Stimulated activated CD8-positive, alpha-beta memory T cell treated with anti-CD3 and anti-CD28 coated beads, Interleukin-4, amount 100 ng/mL, for 4 hours (primary cell): Measurements from ENCODE around the gene ANKRD49.
A peak's percentile ranks its signal among the peaks of the same experiment; 100 is the strongest.

Experiments used
- DNase-seq, 2 donors: peaks; one replicate each; pipeline ENCODE4 v3.0.0-alpha.2; 2020; ENCODE audit warnings: low read depth in 2 of 2, low spot score in 1 of 2

Gene ANKRD49

DNA sequence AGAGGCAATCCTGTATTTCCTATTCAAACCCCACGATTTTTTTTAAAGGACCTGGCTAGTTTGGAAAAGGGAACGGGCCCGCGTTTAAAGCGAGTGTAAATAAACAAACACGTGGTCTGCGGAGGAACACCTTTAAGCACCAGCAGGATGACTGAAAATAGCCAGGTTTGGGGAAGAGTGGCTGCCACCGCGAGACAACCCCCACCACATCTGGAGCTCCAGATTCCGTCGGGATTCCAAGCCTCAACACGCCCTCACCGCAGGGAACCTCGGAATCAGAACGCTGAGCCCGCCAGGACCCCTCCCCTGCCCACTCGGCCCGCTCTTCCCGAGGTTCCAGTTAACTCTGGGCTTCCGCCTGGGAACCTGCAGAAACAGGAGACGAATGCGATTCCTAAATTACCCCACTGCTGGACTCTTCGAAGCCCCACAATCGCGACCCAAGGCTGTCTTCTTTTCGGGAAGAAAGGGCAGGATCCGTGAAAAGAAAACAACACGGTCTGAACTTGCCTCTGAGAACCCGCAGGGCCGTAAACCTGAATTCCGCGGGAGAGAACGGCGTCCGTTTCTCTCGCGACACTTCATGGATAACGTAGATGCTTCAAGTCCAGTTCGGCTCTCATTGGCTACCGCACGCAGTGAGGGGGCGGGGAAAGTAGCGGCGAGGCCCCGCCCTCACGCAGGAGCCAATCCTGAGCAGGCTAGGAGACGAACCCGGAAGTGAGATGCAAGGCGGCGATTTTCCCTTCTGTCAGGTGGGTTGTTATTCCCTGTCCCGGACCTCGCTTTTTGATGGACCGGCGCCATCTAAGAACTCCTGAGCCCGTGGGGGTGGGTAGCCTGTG, at the start of gene ANKRD49, which contains the start of gene MRE11:
Gene ANKRD49 (plus strand): TSS at position 704 of the 845 bp plus-strand sequence. CDS start 2,710 bp downstream, outside the sequence.
Gene MRE11 (minus strand): TSS at position 564 of the 845 bp plus-strand sequence. CDS start 1,043 bp downstream, outside the sequence.
- peak; percentile 91 to 92 for DNase-seq

DNA sequence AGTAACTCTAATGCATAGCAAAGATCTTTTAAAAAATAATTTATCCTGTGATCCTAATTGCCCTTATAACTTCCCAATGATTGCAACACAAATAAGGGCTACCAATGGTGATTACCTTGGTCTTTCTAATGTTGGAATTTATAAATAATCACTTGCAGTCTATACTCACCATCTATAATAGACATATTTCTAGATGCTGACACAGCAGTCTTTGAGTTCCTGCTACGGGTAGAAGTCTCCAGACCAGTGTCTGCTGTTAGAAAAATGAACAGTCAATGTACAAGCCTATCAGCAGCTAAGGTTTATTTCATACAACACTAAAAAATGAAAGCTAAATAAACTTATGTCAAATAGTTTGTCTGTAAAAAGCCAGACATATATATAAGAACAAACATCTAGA, 48.1 kb upstream of the ANKRD49 start:
- DNase-seq, result no peak

DNA sequence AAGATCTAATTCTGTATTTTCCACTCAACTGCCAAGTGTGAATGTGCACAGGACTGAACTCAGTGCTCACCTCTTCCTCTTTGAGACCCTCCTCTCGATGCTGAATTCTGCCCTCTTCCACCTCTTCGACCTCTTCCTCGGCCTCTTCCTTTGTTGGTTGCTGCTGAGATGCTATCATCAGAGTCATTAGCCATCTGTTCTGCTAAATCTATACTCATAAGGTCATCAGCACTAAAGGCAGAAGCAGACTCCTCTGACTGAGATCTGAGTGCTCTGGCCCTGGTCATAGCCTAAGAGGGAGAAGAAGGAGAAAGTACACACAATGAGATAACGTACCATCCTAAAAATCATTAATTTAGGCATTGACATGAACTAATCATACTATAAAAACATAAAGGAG, 46.6 kb upstream of the ANKRD49 start:
- DNase-seq, result no peak

GRCh38 chr11:94449029-94449428, 44.8 kb upstream of the ANKRD49 start:
- no peak for DNase-seq

- no peak for DNase-seq
Observed at GRCh38 chr11:94449437-94449836, 44.3 kb upstream of the ANKRD49 start.

- DNase-seq, result no peak
Observed at GRCh38 chr11:94450048-94450447, 43.7 kb upstream of the ANKRD49 start.

DNA sequence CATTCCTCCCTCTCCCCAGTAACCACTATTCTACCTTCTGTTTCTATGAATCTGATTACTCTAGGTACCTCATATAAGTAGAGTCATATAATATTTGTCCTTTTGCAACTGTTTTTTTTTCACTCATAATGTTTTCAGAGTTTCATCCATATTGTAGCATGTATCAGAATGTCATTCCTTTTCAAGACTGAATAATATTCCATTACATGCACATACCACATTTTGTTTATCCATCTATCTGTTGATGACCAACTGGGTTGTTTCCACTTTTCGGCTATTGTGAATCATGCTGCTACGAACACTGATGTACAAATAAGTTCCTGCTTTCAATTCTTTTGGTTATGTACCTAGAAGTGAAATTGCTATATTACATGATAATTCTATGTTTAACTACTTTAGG, 40.8 kb upstream of the ANKRD49 start:
- no peak for DNase-seq

DNA sequence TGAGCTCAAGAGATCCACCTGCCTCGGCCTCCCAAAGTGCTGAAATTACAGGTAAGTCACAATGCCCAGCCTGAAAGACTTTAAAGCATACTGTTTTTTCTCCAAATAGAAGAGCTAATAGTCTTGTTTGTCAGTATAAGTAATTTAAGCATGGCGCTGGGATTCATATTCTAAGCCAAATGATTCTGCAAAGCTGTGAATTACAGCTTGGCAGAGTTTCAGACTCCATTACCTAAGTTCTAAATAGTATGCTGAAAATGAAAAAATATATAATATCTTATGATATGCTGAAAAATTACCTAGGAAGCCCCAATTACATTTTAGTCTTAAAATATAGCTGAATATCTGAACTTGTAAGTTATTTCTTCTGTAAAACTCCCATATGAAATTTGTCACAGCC, 39.5 kb upstream of the ANKRD49 start:
- no peak for DNase-seq

DNA sequence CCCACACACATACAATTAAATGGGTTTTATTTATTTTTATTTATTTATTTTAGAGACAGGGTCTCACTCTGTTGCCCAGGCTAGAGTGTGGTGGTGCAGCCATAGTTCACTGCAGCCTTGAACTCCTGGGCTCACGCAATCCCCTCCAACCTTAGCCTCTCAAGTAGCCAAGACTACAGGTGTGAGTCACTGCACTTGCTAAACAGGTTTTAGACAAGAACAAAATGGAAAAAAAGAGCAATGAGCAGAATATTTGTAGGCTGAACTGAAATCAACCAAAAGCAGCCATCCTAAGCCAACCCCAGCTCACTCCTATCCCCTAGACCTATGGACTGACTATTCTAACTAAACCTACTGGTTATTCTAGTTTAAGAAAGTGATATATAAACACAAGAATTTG, 37.9 kb upstream of the ANKRD49 start:
- DNase-seq, result no peak

DNA sequence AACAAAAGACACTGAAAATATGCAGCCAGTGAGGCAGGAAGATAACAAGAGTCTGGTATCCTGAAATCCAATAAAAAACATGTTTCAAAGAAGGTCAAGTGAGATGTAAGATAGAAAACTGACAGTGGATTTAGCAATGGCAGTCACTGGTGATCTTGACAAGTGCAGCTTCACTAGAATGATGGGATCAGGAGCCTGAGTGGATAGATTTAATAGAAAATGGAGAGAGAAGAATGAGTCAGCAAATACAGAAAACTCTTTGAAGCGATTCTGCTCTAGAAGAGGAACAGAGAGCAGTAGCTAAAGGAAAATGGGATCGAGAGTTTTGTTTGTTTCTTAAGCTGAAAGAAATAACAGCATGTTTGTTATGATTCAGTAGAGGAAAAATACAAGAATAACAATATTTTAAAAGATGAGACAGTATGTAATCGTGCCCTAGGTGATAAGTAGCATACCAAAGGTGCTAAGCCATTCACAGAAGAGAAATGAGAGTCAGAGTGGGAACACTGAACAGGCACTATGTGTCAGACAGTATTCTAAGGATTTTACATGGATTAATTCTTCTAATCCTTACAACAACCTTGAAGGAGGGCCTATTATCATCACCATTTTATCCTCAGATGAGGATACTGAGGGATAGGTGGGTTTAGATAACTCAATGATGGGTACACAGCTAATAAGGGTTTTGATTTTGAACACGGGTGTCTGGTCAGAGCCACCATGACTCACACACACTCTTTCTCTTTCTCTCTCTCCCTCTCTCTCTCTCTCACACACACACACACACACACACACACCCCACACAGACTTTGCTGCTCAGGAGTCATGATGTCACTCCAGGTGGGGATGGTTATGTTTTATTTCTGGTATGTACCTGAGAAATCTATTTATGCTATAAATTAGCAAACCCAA, 36.4 kb upstream of the ANKRD49 start:
- DNase-seq, result no peak

DNA sequence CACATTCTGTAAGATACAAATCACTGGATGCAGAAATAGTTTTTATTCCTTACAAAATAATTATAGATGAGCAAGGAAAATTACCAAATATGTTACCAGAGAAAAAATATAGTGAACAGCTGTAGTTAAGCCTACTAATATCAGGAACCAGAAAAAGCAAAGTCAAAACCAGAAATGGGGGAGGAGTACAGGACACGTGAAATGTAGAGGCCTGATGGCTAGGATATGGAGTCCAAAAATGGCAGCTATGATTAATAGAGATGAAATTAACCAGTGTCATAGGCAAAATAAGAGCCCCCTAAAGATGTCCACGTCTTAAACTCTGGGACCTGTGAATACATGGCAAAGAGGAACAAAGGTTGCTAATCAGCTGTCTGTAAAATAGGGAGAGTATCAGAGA, 34.2 kb upstream of the ANKRD49 start:
- DNase-seq, result no peak

GRCh38 chr11:94469416-94469815, 24.4 kb upstream of the ANKRD49 start:
- no peak for DNase-seq

GRCh38 chr11:94472916-94473799, 20.6 kb upstream of the ANKRD49 start:
- DNase-seq, result no peak

DNA sequence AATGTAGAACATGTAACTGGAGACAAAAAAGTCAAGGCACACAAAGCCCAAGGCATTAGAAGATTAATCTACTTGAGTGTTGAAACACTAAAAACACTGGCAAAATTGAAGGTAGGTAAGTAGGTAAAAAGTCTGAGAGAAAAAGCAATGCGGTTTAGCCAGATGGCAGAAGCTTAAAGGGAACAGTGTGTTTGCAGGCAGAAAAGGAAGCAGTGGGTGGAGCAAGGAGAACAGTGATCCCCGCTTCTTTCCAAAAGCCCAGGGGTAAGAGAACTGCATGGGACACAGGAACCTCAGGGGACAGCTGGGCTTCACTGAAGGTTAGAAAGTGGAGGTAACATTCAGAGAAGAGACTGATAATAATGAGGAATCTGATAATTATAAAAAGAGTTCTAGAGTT, 16.2 kb upstream of the ANKRD49 start:
- no peak for DNase-seq

- no peak for DNase-seq
Observed at GRCh38 chr11:94481342-94481741, 12.4 kb upstream of the ANKRD49 start.

GRCh38 chr11:94486068-94486467, 7.7 kb upstream of the ANKRD49 start:
- no peak for DNase-seq

DNA sequence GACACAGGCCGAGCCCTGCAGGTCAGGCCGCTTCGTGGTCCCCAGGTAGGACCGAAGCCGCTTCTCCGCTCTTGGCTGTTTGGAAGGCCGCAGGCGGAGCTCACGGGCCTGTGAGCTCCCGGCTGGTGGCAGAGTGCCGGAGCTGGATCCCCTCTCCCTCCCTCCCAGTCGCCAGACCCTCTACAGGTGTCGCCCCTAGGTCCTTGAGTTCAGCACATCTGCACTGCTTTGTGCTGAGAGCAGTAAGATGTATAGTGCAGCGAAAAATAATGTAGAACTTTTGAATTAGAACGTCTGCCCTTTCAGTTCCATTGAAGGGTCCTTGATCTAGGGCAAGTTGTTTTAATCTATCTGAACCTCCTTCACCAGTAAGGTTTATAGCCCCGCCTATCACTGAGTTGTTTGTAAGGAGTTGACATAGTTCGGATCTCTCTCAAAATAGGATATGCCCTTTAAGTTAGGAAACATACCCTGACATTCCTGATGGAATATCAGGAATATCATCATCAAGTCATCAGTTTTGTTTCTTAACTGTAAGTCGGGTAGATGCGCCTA, 419 bp downstream of the ANKRD49 start:
- no peak for DNase-seq

- no peak for DNase-seq
Observed at GRCh38 chr11:94500181-94500580, 6.4 kb downstream of the ANKRD49 start.

- DNase-seq, result no peak
Observed at GRCh38 chr11:94501522-94501921, 7.7 kb downstream of the ANKRD49 start.

- no peak for DNase-seq
Observed at GRCh38 chr11:94504689-94505293, 11.0 kb downstream of the ANKRD49 start.
